ENCODE data around the gene SEC14L5. TPM values are rescaled to one million over a fixed set of nuclear protein-coding genes. Genes with fewer than 3 reads are reported as not detected.

The SEC14L5 gene
- total RNA-seq, 1 experiment from 2014 or later: 0.40 TPM

DNA sequence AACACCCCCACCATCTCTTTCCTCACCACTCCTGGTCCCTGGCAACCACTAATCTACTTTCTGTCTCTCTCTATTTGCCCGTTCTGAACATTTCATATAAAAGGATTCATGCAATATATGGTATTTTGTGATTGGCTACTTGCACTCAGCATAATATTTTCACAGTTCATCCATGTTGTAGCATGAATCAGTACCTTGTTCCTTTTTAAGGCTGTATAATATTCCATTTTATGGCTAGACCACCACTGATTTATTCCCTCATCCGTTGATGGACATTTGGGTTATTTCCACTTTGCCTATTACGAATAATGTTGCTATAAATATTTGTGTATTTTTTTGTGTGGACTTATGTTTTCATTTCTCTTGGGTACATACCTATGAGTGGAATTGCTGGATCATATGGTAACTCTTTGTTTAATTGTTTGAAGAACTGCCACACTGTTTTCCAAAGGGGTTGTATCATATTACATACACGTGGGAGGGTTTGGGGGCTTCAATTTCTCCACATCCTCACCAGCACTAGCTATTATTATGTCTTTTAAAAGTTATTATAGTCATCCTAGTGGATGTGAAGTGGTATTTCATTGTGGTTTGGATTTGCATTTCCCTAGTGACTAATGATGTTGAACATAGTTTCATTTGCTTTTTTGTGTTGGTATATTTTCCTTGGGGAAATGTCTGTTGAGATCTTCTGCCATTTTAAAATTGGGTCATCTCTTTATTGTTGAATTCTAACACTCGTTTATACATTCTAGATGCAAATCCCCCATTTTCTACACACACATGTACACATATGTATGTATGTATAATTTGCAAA lies 26.3 kb downstream of the SEC14L5 start:
- no peak for DNase-seq (ENCODE audit: low read depth)

DNA sequence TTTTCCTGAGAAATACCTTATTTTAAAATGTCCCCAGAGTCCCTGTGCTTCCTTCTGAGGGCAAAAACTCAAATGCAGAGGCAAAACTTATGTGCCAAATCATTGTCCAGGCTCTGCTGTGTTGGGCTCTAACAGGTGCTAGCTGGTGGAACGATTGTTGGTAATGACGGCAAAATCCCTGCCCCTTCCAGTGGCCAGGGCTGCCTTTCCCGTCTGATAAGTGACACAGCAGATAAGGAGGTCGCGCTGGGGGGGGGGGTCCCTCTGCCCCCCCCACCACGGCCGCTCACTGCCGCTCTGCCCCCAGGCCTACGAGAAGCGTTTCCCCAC lies 29.1 kb downstream of the SEC14L5 start:
- DNase-seq (ENCODE audit: low read depth): no peak

DNA sequence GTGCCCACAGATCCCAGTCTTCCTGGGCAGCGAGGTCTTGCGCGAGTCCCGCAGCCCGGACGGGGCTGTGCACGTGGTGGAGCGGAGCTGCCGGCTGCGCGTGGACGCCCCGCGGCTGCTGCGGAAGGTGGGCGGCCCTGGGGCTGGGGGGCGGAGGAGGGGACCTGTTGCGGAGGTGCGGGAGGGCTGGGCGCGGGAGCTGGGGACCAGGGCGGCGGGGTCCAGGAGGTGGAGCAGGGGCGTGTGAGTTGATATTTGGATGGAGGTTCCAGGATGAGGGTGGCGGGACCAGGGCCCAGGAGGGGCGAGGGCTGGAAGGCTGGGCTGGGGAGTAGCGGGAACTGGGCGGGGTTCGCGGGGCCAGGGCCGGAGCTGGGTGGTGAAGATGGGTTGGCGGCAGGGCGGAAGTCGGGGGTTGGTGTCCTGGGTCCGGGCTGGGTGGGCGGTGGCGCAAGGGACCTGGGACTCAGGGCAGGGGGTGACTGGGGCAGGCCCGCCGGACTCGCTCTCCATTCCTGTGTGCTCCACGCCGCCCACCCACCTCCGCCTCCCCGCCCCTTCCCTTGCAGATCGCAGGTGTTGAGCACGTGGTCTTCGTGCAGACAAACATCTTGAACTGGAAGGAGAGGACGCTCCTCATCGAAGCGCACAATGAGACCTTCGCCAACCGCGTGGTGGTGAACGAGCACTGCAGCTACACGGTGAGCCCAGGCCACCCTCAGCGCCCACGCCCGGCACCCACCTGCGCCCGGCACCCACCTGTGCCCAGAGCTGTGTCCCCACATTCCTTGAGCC lies 29.6 kb downstream of the SEC14L5 start:
- no peak for DNase-seq (ENCODE audit: low read depth)

DNA sequence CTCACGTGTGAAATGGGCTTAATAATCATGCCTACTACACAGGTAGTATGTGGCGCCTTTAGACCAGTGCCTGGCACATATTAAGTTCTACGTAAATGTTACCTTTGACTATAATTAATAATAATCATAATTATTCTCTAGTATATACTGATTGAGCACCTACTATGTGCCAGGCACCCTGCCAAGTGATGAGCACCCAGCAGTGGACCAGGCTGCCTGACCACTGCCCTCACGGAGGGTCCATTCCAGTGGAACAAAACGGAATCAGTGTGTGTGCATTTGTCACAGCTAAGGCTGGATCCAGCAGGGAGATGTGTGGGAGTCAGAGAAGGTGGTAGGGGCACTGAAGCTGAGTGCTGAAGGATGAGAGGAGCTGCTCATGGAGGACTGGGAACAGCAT lies 30.5 kb downstream of the SEC14L5 start:
- DNase-seq (ENCODE audit: low read depth): no peak

DNA sequence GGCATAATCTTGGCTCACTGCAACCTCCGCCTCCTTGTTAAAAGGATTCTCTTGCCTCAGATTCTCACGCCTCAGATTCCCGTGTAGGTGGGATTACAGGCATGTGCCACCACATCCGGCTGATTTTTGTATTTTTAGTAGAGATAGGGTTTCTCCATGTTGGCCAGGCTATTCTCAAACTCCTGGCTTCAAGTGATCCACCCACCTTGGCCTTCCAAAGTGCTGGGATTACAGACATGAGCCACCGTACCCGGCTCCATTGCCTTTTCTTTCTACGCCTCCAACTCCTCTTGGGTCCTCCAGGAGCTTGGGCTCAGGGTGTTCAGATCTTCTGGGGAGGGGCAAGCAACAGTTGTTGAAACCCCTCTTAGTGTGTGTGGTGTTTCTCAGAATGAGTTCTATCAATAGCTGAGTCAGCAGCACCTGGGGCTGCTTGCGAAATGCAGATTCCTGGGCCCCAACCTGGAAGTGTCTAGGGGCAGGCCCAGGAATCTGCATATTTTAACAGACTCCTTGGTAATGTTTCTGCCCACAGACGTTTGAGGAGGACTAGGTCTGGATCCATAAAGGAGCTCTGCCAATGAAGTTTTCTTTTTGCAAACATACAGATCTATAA lies 31.4 kb downstream of the SEC14L5 start:
- no peak for DNase-seq (ENCODE audit: low read depth)

DNA sequence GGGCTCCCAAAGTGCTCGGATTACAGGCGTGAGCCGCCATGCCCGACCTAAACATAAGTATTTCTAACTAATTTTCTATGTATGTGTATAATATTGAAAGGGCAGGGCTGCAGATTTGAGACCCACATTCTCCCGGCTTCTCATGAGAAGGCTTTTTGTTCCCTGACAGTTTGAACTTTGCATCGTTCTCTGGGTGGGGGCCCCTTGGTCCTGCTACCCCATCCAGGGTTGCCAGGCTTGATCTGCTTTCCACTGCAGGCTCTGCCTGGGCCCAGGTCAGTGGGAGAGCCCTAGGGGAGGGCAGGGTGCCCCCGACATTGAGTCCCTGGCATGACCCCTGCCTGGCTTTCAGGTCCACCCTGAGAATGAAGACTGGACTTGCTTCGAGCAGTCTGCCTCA lies 32.3 kb downstream of the SEC14L5 start:
- DNase-seq (ENCODE audit: low read depth): no peak

DNA sequence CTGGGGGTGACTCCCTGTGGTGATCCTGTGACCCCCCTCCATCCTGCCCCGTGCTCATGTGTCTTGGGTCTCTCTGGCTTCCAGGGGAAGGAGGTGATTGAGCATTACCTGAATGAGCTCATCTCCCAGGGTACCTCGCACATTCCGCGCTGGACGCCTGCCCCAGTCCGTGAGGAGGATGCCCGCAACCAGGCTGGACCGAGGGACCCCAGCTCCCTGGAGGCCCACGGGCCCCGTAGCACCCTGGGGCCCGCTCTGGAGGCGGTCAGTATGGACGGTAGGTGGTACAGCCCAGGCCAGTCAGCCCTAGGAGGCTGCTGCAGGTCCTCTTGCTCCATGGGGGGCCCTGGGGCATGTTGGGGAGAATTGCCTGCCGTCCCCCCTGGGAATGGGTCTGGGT lies 33.6 kb downstream of the SEC14L5 start:
- no peak for DNase-seq (ENCODE audit: low read depth)

DNA sequence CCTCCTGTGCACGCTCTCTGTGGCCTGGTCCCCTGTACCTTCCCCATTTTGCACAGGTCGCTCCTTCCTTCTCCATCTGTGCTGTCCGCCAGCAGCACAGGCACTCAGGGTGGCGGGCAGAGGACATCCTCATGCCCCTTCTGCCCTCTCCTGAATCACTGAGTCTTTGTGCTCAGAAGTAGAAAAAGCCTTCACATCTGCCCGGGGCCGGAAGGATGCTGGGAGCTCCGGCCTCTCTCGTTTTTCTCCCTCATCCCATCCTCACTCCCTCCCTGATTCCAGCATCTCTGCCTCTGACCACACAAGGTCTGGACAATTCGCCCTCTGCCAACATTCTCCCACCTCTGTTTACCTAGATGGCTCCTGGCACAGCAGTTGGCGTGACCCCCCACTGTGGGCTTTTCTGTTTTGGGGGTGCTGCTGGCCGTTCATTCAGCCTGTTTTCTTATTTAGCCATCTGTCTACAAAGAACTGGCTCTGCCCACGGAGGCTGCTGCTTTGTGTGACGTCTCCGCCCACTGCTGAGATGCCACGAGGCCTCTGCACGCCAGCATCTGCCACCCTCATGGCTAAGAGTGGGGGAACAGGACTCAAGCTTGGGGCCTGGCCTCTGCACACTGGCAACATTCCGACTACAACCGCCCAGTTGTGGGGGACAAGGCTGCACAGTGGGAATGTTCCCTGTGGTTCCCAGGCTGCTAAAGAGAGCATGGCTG lies 36.7 kb downstream of the SEC14L5 start:
- DNase-seq (ENCODE audit: low read depth): no peak

DNA sequence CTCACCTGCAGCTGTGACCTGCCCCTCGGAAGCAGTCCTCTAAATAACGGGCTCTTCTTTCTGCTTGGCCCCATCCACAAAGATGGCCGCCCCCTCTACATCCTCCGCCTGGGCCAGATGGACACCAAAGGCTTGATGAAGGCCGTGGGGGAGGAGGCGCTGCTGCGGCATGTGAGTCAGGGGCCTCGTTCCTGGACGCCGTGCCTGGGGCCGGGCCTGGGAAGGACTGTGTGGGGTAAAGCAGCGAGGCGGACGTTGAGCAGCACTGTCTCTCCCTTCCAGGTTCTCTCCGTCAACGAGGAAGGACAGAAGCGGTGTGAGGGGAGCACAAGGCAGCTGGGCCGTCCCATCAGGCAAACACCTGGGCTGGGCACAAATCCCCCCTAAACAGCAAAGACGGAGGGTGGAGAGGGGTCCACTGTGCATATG lies 42.5 kb downstream of the SEC14L5 start:
- no peak for DNase-seq (ENCODE audit: low read depth)

DNA sequence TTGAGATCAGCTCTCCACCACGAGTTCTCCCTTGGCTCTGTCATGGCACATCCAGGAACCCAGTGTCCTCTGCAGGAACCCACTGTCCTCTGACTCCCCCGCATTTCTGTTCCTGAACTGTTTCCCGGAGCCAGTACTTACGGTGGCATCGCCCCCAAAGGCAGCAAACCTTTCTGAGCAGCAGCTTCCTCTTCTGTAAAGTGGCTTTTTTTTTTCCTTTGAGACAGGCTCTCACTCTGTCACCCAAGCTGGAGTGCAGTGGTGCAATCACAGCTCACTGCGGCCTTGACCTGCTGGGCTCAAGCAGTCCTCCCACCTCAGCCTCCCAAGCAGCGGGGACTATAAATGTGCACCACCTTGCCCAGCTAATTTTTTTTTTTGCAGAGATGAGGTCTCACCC lies 43.4 kb downstream of the SEC14L5 start:
- DNase-seq (ENCODE audit: low read depth): no peak

DNA sequence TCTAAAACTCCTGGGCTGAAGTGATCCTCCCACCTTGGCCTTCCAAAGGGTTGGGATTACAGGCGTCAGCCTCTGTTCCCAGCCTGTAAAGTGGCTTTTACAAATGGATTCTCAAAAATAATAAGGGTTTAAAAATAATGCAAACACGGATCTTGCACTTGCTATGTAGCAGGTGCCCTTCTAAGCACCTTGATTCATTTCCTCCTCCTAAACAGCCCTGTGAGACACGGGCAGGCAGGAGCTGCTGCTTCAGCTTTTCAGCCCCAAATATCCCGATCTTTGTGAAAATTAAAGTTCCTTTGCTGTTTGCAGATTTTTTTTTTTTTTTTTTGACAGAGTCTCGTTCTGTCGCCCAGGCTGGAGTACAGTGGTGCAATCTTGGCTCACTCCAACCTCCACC lies 43.9 kb downstream of the SEC14L5 start:
- DNase-seq (ENCODE audit: low read depth): no peak

DNA sequence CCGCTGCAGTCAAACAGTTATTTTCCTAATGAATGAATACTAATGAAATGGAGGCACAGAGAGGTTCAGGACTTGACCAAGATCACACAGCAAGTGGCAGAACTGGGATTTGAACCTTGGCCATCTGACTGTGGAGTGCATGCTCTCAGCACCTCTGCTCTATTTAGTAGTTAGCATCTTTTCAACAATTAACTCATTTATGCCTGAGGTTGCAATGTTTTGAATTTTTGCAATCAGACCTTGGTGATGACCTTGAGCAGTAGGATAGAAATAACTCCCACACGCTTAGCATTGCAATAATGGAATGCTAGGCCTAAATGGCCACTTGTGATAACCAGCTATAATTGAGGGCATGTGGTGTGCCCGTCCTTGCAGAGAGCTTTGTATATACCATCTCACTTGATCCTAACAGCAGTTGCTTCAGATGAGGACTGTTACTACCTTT lies 44.6 kb downstream of the SEC14L5 start:
- no peak for DNase-seq (ENCODE audit: low read depth)

DNA sequence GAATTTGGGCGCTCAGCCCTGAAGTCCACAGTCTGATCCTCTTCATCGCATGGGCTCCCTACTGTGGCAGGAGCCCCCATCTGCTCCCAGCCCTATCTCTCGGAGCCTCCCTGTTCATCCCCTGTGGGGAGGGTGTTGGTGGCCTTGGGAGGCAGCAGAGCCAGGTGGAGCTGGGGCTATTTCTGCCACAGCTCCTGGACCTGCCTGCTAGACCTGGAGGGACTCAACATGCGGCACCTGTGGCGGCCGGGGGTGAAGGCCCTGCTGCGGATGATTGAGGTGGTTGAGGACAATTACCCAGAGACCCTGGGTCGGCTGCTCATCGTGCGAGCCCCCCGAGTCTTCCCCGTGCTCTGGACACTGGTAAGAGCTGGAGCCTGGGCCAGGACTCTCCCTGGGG lies 45.1 kb downstream of the SEC14L5 start:
- DNase-seq (ENCODE audit: low read depth): no peak

DNA sequence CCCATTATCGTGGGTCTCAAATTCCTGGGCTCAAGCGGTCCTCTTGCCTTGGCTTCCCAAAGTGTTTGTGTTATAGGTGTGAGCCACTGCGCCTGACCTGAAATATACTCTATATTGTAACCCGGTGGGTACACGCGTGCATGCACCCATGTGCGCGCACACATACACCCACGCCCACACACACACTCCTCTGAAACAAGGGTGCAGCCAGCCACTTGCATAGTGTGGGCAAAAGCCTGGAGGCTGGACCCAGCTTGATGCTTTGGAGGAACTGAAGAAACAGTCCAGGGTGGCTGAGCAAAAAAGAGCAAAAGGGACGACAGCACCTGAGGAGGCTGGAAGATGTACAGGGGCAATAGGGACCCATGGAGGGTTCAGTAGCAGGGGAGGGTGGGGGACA lies 45.7 kb downstream of the SEC14L5 start:
- no peak for DNase-seq (ENCODE audit: low read depth)

DNA sequence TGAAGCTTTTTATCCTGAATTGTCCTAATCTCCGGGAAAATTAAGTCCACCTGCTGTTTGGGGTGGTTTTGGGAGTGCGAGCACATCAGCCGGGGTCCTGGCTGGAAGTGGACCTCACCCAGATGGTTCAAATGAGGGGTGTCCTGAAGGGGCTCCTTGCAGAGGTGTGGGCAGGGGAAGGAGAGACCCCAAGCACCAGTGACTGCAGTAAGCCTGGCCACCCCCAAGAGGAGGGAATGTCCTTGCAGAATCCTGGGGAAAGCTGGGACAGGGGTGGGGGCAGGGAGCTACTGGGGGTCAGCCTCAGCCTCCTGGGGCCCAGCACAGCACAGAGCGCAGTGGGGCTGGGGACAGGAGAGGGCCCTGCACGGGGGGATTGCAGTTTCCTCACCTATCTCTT lies 46.2 kb downstream of the SEC14L5 start:
- DNase-seq (ENCODE audit: low read depth): no peak

DNA sequence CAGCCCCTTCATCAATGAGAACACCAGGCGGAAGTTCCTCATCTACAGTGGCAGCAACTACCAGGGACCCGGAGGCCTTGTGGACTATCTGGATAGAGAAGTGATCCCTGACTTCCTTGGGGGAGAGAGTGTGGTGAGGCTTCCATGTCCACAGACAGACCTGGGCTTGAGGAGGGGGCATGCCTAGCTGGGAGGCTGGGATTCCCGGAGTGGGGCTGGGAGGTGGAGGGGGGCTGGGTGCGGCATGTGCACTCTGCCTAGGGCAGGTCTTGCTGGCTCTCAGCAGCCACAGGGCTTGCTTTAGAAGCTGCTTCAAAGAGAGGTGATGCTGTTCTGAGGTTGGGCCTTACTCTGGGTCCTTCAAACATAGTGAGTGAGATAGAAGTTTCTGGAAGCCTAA lies 47.8 kb downstream of the SEC14L5 start:
- no peak for DNase-seq (ENCODE audit: low read depth)

DNA sequence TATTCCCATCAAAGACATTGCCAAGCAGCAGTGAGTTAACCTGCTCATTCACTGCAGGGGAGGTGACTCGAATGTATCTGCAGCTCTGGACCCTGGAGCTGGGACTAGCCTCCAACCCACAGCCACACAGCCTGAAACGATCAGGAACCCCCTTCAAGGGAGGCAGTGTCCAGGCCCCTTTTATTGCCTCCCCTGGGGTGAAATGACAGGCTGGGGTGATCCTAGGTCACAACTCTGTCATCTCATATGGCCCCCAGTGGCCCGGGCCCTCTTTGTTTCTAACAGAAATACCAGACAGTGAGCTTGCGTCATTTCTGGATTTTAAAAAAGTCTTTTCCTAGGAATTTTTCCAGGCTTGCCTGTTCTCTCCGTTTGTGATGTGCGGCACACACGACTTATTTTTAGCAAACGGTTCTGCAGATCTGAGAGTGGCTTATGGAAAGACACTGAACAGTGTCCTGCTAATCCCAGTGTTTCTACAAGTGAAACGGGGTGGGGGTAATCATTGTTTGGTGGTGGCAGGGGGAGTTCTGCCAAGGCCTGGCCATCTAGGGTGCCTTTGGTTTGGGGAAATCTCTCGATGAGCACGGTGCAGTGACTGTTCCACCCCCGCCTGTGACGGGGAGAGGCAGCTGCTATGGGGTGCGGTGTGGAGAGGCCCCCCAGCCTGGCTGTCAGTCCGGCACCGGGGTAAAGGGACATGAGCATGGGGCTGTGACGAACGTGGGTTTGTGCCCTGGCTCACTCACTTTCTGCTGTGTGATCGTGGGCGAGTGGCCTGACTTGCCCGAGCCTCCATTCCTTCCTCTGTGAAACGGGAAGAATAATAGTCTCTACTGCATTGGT lies 48.4 kb downstream of the SEC14L5 start:
- DNase-seq (ENCODE audit: low read depth): no peak

DNA sequence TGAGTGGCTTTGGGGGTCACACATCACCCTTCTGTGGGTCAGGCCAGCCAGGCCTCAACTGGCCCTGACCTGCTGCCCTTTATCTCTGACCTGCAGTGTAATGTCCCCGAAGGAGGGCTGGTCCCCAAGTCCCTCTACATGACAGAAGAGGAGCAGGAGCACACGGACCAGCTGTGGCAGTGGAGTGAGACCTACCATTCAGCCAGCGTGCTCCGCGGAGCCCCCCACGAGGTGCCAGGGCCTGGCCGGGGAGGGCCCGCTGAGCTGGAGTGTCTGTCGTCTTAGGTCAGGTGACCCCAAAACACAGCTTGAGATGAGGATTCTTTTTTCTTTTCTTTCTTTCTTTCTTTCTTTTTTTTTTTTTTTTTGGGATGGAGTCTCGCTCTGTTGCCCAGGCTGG lies 49.1 kb downstream of the SEC14L5 start:
- no peak for DNase-seq (ENCODE audit: low read depth)

DNA sequence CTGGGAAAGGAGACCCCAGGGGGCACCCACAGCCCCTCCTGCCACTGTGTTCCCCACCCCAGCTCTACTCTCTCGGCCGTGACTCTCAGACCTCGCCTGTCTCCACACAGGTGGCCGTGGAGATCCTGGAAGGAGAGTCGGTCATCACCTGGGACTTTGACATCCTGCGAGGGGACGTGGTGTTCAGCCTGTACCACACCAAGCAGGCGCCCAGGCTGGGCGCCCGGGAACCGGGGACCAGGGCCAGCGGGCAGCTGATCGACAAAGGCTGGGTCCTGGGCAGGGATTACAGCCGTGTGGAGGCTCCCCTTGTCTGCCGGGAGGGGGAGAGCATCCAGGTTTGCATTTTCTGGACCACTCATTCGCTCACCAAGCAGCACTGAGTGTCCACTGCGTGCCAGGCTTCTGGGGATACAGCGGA lies 50.2 kb downstream of the SEC14L5 start:
- DNase-seq (ENCODE audit: low read depth): no peak

DNA sequence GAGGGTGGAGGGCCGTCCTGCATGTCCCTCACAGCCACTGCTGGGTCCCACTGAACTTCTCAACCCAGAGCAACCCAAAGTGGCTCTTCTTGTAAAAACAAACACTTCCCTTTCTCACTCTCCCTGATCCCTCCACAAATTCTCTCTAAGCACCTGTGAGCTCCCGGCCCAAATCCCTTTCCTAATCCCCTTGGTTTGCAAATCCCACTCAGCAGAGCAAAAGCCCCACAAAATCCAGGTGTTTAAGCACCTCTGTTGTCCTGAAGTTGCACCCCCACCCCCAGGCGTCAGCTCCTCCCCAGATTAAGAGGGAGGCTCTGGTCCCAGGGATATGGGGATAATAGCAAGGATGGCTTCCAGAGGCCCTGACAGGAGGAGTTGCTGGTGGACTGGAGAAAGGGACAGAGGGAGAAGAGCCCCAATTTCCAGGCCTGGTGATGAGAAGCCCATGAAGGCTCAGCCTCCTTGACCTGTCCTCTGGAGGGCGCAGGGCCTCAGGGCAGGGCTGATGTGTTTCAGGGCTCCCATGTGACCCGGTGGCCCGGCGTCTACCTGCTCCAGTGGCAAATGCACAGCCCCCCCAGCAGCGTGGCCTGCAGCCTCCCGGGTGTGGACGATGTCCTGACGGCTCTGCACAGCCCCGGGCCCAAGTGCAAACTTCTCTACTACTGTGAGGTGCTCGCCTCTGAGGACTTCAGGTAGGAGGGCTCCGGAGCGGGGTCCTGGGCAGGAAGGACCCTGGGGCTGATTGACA lies 52.6 kb downstream of the SEC14L5 start:
- DNase-seq (ENCODE audit: low read depth): no peak

DNA sequence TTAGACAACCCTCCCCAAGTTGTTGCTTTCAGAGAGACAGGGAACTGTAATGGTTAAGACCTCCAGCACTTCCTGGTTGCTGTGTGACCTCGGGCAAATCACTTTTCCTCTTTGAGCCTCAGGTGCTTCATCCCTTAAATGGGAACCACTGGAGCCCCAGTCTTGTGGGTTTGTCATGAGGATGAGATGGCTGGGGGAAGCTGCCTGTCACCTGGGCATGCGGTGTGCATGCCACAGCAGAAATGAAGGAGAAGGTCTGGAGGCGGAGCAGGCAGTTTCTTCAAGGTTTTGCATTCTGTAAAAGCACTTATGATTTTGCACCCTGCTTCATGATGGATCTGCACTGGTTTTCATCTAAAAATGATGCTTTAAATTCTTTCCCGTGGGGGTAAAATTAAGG lies 53.5 kb downstream of the SEC14L5 start:
- no peak for DNase-seq (ENCODE audit: low read depth)
